HG03457 (cell line): ENCODE data around the gene NFATC3.

Experiments
- ATAC-seq: cut with Tn5 transposase; IDR thresholded peaks from one replicate; pipeline ENCODE4 v1.9.1; 2021; ENCODE audit warnings: moderate number of reproducible peaks; ENCODE audit not compliant: unreplicated experiment

NFATC3 gene

GRCh38 chr16:68244903-68245853 lies 160.0 kb downstream of the NFATC3 start, which contains the start of gene PLA2G15:
TSS of gene PLA2G15 (plus strand) at chr16:68245373. CDS start at chr16:68245427, 54 bp downstream.
- peak; percentile 54 for ATAC-seq

- no peak for ATAC-seq
Observed at GRCh38 chr16:68246121-68246520, 161.0 kb downstream of the NFATC3 start.

GRCh38 chr16:68246666-68247065 lies 161.5 kb downstream of the NFATC3 start:
- no peak for ATAC-seq

GRCh38 chr16:68247400-68247799 lies 162.2 kb downstream of the NFATC3 start:
- no peak for ATAC-seq

- ATAC-seq: no peak
Observed at GRCh38 chr16:68247932-68248331, 162.8 kb downstream of the NFATC3 start.

GRCh38 chr16:68249371-68249770 lies 164.2 kb downstream of the NFATC3 start:
- ATAC-seq: no peak

- ATAC-seq: no peak
Observed at GRCh38 chr16:68250951-68251350, 165.8 kb downstream of the NFATC3 start.

GRCh38 chr16:68251832-68252231 lies 166.7 kb downstream of the NFATC3 start:
- ATAC-seq: no peak

GRCh38 chr16:68252383-68252782 lies 167.2 kb downstream of the NFATC3 start:
- no peak for ATAC-seq

GRCh38 chr16:68253721-68254120 lies 168.6 kb downstream of the NFATC3 start:
- ATAC-seq: no peak

GRCh38 chr16:68255712-68256111 lies 170.5 kb downstream of the NFATC3 start:
- no peak for ATAC-seq

GRCh38 chr16:68257251-68257905 lies 172.2 kb downstream of the NFATC3 start:
- no peak for ATAC-seq

GRCh38 chr16:68257906-68258800 lies 173.0 kb downstream of the NFATC3 start:
- no peak for ATAC-seq

- ATAC-seq: no peak
Observed at GRCh38 chr16:68259007-68259825, 174.0 kb downstream of the NFATC3 start.

- no peak for ATAC-seq
Observed at GRCh38 chr16:68263559-68264127, 178.5 kb downstream of the NFATC3 start.

- ATAC-seq: peak; percentile 53
Observed at GRCh38 chr16:68264128-68265077, 179.2 kb downstream of the NFATC3 start, which contains the start of gene SLC7A6. TSS of gene SLC7A6 (plus strand) at chr16:68264526. CDS start at chr16:68274727, 10,201 bp downstream.

GRCh38 chr16:68265078-68265920 lies 180.1 kb downstream of the NFATC3 start:
- ATAC-seq: no peak
